Epithelial cell of prostate (primary cell): ENCODE results near the gene HHATL.

ENCODE experiments used
- DNase-seq: peaks from one replicate; pipeline ENCODE4 v3.0.0-alpha.2; 2011; ENCODE audit warnings: low read depth, low spot score
- H3K27ac ChIP-seq: fragments of 450-650 bp; 2 replicates; pipeline ENCODE4 v1.5.1; 2017; ENCODE audit warnings: mild to moderate bottlenecking

The HHATL gene

GRCh38 chr3:42686832-42687650 lies 15.6 kb downstream of the HHATL start:
- H3K27ac ChIP-seq = no peak overlapping the region
- no peak for DNase-seq

- no peak overlapping the region for H3K27ac ChIP-seq
- no peak for DNase-seq
Observed at GRCh38 chr3:42685891-42686820, 16.4 kb downstream of the HHATL start.

- peak within 1 kb of the TSS; percentile 9 for H3K27ac ChIP-seq
- no peak for DNase-seq
Observed at GRCh38 chr3:42685363-42685881, 17.2 kb downstream of the HHATL start, which contains the start of gene KLHL40. KLHL40 (plus strand) TSS chr3:42685537; CDS start chr3:42685619, 82 bp downstream.

GRCh38 chr3:42684632-42685362 lies 17.8 kb downstream of the HHATL start:
- H3K27ac ChIP-seq = peak overlapping the region; percentile 9
- no peak for DNase-seq

GRCh38 chr3:42683875-42684598 lies 18.6 kb downstream of the HHATL start:
- DNase-seq = peak; percentile 95
- H3K27ac ChIP-seq = peak overlapping the region; percentile 20

GRCh38 chr3:42682301-42683070 lies 20.1 kb downstream of the HHATL start:
- DNase-seq = no peak
- H3K27ac ChIP-seq = no peak overlapping the region

GRCh38 chr3:42681361-42682038 lies 21.1 kb downstream of the HHATL start:
- no peak overlapping the region for H3K27ac ChIP-seq
- DNase-seq = no peak

- DNase-seq = no peak
- no peak overlapping the region for H3K27ac ChIP-seq
Observed at GRCh38 chr3:42680806-42681205, 21.8 kb downstream of the HHATL start.

GRCh38 chr3:42680271-42680670 lies 22.3 kb downstream of the HHATL start:
- DNase-seq = no peak
- no peak overlapping the region for H3K27ac ChIP-seq

- no peak for DNase-seq
- H3K27ac ChIP-seq = no peak overlapping the region
Observed at GRCh38 chr3:42678447-42678846, 24.2 kb downstream of the HHATL start.

GRCh38 chr3:42675909-42676308 lies 26.7 kb downstream of the HHATL start:
- no peak overlapping the region for H3K27ac ChIP-seq
- DNase-seq = no peak

- no peak for DNase-seq
- H3K27ac ChIP-seq = no peak overlapping the region
Observed at GRCh38 chr3:42674146-42674545, 28.5 kb downstream of the HHATL start.

- no peak overlapping the region for H3K27ac ChIP-seq
- DNase-seq = no peak
Observed at GRCh38 chr3:42673082-42673481, 29.5 kb downstream of the HHATL start.

GRCh38 chr3:42672515-42672914 lies 30.1 kb downstream of the HHATL start:
- no peak overlapping the region for H3K27ac ChIP-seq
- DNase-seq = no peak

- DNase-seq = no peak
- H3K27ac ChIP-seq = no peak overlapping the region
Observed at GRCh38 chr3:42670670-42671069, 31.9 kb downstream of the HHATL start.

- DNase-seq = no peak
- H3K27ac ChIP-seq = no peak overlapping the region
Observed at GRCh38 chr3:42670051-42670576, 32.5 kb downstream of the HHATL start.

- DNase-seq = no peak
- no peak overlapping the region for H3K27ac ChIP-seq
Observed at GRCh38 chr3:42668793-42669217, 33.8 kb downstream of the HHATL start.

GRCh38 chr3:42668413-42668760 lies 34.2 kb downstream of the HHATL start:
- DNase-seq = no peak

More at GRCh38 chr3:42668413-42668760, 34.2 kb downstream of the HHATL start:
- no peak overlapping the region for H3K27ac ChIP-seq
